Gastrocnemius medialis (tissue), 4 donors: ENCODE results near the gene MYB. TPM values are rescaled to one million over a fixed set of nuclear protein-coding genes. Genes with fewer than 3 reads are reported as not detected.

Experiments used
- ATAC-seq, 2 donors: fragments of 150-250 bp; one replicate each; pipeline ENCODE4 v1.9.1; 2016
- DNase-seq, 2 donors: peaks; one replicate each; pipeline ENCODE4 v3.0.0-alpha.2; 2019
- H3K27ac ChIP-seq, 4 donors: fragments of 200-600 bp; sonication (generic); 1 replicate in 1 of 4; 2 replicates in 3 of 4; pipeline ENCODE4 v1.5.1; 2016 to 2018; ENCODE audit warnings: mild to moderate bottlenecking in 2 of 4, moderate library complexity in 1 of 4
- H3K27me3 ChIP-seq, 3 donors: fragments of 200-600 bp; sonication (generic) in 2 of 3; 1 replicate in 1 of 3; 2 replicates in 2 of 3; pipeline versions ENCODE4 v1.5.1 to v1.6.0; 2016 to 2019; ENCODE audit warnings: mild to moderate bottlenecking in 1 of 3, moderate library complexity in 1 of 3
- H3K36me3 ChIP-seq, 2 donors: fragments of 200-600 bp; sonication (generic) in 1 of 2; one replicate each; pipeline ENCODE4 v1.5.1; 2017 to 2018
- H3K4me1 ChIP-seq, 2 donors: fragments of 200-600 bp; sonication (generic) in 1 of 2; one replicate each; pipeline ENCODE4 v1.5.1; 2016 to 2017; ENCODE audit warnings: mild to moderate bottlenecking in 2 of 2
- H3K4me3 ChIP-seq, 4 donors: fragments of 200-600 bp; sonication (generic) in 3 of 4; 1 replicate in 1 of 4; 2 replicates in 3 of 4; pipeline ENCODE4 v1.5.1; 2016 to 2019; ENCODE audit warnings: mild to moderate bottlenecking in 2 of 4
- H3K9me3 ChIP-seq, 3 donors: fragments of 200-600 bp; sonication (generic) in 2 of 3; 1 replicate in 1 of 3; 2 replicates in 2 of 3; pipeline ENCODE4 v1.5.1; 2016 to 2019
- POLR2A ChIP-seq, 2 donors: fragments of 450-650 bp; IDR thresholded peaks; one replicate each; pipeline ENCODE4 v1.6.1; 2017; ENCODE audit warnings: antibody characterized with exemption in 2 of 2, mild to moderate bottlenecking in 2 of 2, moderate library complexity in 2 of 2
- in situ Hi-C, 4 donors: fragments of 200-750 bp; cut with MboI; loops; one replicate each; pipeline versions ENCODE4 v1.15.0 to v1.8.0; 2017; ENCODE audit warnings: low sequenced_read_pairs in 4 of 4
- intact Hi-C: fragments of 100-400 bp; cut with DNase I; formaldehyde crosslinking; loops from one replicate; pipeline ENCODE4 v1.15.1; 2023; ENCODE audit warnings: low total_unique reads
- microRNA-seq, 2 donors: library from miRNA; unstranded; fragments of <30 nt; microRNA quantifications; one replicate each; pipeline ENCODE4, GENCODE V29; 2016; ENCODE audit warnings: borderline replicate concordance in 2 of 2
- total RNA-seq, 4 donors: library from RNA; depleted of rRNA; stranded (reverse); fragments of >200 nt; gene quantifications; one replicate each; pipeline versions ENCODE4 v1.1.0 to v1.2.3, GENCODE V29; 2016
- TF ChIP-seq, protein P1 (sequence below), 5 experiments: fragments of 450-650 bp in 3 of 5; fragments of 200-600 bp in 2 of 5; sonication (generic) in 2 of 5; IDR thresholded peaks in 4 of 5; conservative IDR thresholded peaks in 1 of 5; 1 replicate in 4 of 5; 2 replicates in 1 of 5; pipeline ENCODE4 v1.5.1; 2016 to 2019; ENCODE audit warnings: antibody characterized with exemption in 5 of 5, mild to moderate bottlenecking in 3 of 5, moderate library complexity in 3 of 5

Gene MYB
- total RNA-seq, 4 donors from 2014 or later = 0.13 to 0.16 (median 0.15) TPM; not detected in 1

DNA sequence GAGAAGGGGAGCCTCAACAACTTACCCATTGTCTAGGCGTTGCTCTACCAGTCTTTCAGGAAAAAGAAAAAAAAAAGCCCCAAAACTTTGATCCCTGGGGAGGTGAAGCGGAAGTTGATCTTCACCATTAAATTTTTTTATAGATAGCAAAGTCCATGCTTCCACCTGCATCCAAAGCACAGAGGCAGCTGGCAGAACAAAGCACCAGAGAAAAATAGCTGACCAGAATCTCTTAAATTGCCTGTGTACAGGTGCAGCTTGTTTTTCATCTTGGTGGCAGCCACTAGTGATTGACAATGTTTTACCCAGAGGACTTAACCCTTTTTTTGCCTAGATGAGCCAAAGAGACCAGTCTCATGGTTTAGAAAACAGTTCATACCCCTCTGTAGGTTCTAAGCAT lies 86.0 kb downstream of the MYB start:
- intact Hi-C loops (no loop called here), in situ Hi-C loops (no loop called here)
- Histone ChIP-seq H3K27me3 (no peaks in the 10 kb centered on the region), H3K4me1 (no peaks in the 10 kb centered on the region), H3K4me3 (no peak overlapping the region), H3K27ac (no peak overlapping the region), H3K9me3 (no peaks in the 10 kb centered on the region), H3K36me3 (no peaks in the 10 kb centered on the region)
- no peak for DNase-seq
- TF ChIP-seq POLR2A (IDR thresholded peaks at IDR 0.05) = no peak
- TF ChIP-seq, protein P1, sequence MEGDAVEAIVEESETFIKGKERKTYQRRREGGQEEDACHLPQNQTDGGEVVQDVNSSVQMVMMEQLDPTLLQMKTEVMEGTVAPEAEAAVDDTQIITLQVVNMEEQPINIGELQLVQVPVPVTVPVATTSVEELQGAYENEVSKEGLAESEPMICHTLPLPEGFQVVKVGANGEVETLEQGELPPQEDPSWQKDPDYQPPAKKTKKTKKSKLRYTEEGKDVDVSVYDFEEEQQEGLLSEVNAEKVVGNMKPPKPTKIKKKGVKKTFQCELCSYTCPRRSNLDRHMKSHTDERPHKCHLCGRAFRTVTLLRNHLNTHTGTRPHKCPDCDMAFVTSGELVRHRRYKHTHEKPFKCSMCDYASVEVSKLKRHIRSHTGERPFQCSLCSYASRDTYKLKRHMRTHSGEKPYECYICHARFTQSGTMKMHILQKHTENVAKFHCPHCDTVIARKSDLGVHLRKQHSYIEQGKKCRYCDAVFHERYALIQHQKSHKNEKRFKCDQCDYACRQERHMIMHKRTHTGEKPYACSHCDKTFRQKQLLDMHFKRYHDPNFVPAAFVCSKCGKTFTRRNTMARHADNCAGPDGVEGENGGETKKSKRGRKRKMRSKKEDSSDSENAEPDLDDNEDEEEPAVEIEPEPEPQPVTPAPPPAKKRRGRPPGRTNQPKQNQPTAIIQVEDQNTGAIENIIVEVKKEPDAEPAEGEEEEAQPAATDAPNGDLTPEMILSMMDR (IDR thresholded peaks at IDR 0.05 in 4 of 5, conservative IDR thresholded peaks at IDR 0.05 in 1 of 5) = no peak
- ATAC-seq = no peak

GRCh38 chr6:135268263-135268662 lies 87.2 kb downstream of the MYB start:
- H3K27ac ChIP-seq = no peak overlapping the region
- no peak for DNase-seq
- no peaks in the 10 kb centered on the region for H3K4me1 ChIP-seq
- no peak for ATAC-seq
- no peak overlapping the region for H3K4me3 ChIP-seq
- intact Hi-C loops (no loop called here), in situ Hi-C loops (no loop called here)
- H3K9me3 ChIP-seq = no peaks in the 10 kb centered on the region
- no peaks in the 10 kb centered on the region for H3K36me3 ChIP-seq
- H3K27me3 ChIP-seq = no peaks in the 10 kb centered on the region
- no peak for TF ChIP-seq POLR2A (IDR thresholded peaks at IDR 0.05)
- TF ChIP-seq, protein P1 (IDR thresholded peaks at IDR 0.05 in 4 of 5, conservative IDR thresholded peaks at IDR 0.05 in 1 of 5) = no peak

- H3K9me3 ChIP-seq = no peaks in the 10 kb centered on the region
- H3K4me3 ChIP-seq = no peak overlapping the region
- intact Hi-C loops = no loop called here
- no peaks in the 10 kb centered on the region for H3K27me3 ChIP-seq
- in situ Hi-C loops = no loop called here
- DNase-seq = no peak
- no peaks in the 10 kb centered on the region for H3K36me3 ChIP-seq
- no peak overlapping the region for H3K27ac ChIP-seq
- no peak for ATAC-seq
- no peak for TF ChIP-seq POLR2A (IDR thresholded peaks at IDR 0.05)
- TF ChIP-seq, protein P1 (IDR thresholded peaks at IDR 0.05 in 4 of 5, conservative IDR thresholded peaks at IDR 0.05 in 1 of 5) = no peak
- H3K4me1 ChIP-seq = no peaks in the 10 kb centered on the region
Observed at GRCh38 chr6:135268740-135269139, 87.6 kb downstream of the MYB start.

Small RNA genes within 50 kb of the gene (microRNA-seq; reads per million reads assigned to microRNA genes)
- 0 reads per million in 2 donors for gene MIR548A2

Other genes starting within 250 kb of the MYB start
- gene ALDH8A1, start 231.2 kb upstream of the MYB start, total RNA-seq = 1 to 10 TPM in 1 of 4 donors, under 1 TPM in 2, not detected in 1; 0.55 to 2.1 (median 0.58) TPM
- 100 to 1,000 TPM in 3 of 4 donors, 10 to 100 TPM in 1; 97.9 to 139 (median 120) TPM for gene HBS1L, start 126.5 kb upstream of the MYB start, total RNA-seq